Spleen (tissue), 11 donors: ENCODE data around the gene FFAR4. TPM values are rescaled to one million over a fixed set of nuclear protein-coding genes. Genes with fewer than 3 reads are reported as not detected.

Experiments used
- DNase-seq: peaks from one replicate; pipeline ENCODE4 v3.0.0-alpha.2; 2020
- H3K27ac ChIP-seq, 8 donors: fragments of 200-600 bp; sonication (generic) in 7 of 8; 1 replicate in 4 of 8; 2 replicates in 4 of 8; pipeline versions ENCODE4 v1.5.0 to v1.8.0; 2016 to 2021; ENCODE audit warnings: inconsistent platforms in 4 of 8, mild to moderate bottlenecking in 4 of 8, moderate library complexity in 1 of 8
- H3K27me3 ChIP-seq, 7 donors: fragments of 200-600 bp; sonication (generic) in 6 of 7; replicated peaks in 1 of 7; 1 replicate in 4 of 7; 2 replicates in 3 of 7; pipeline versions ENCODE4 v1.5.0 to v1.8.0; 2016 to 2021; ENCODE audit warnings: inconsistent platforms in 3 of 7, mild to moderate bottlenecking in 1 of 7
- H3K36me3 ChIP-seq, 6 donors: fragments of 200-600 bp; sonication (generic) in 5 of 6; 1 replicate in 4 of 6; 2 replicates in 2 of 6; pipeline versions ENCODE4 v1.5.0 to v1.8.0; 2016 to 2021; ENCODE audit warnings: inconsistent platforms in 2 of 6
- H3K4me1 ChIP-seq, 6 donors: fragments of 200-600 bp; sonication (generic) in 5 of 6; 1 replicate in 3 of 6; 2 replicates in 3 of 6; pipeline versions ENCODE4 v1.5.0 to v1.8.0; 2016 to 2021; ENCODE audit warnings: inconsistent platforms in 3 of 6
- H3K4me3 ChIP-seq, 8 donors: fragments of 200-600 bp; sonication (generic) in 7 of 8; 1 replicate in 4 of 8; 2 replicates in 4 of 8; pipeline versions ENCODE4 v1.5.0 to v1.8.0; 2016 to 2021; ENCODE audit warnings: inconsistent platforms in 4 of 8, mild to moderate bottlenecking in 4 of 8, moderate library complexity in 2 of 8
- H3K9me3 ChIP-seq, 8 donors: fragments of 200-600 bp; sonication (generic) in 7 of 8; 1 replicate in 4 of 8; 2 replicates in 4 of 8; pipeline versions ENCODE4 v1.5.0 to v1.8.0; 2016 to 2021; ENCODE audit warnings: inconsistent platforms in 4 of 8
- CTCF ChIP-seq, 11 experiments: fragments of 200-600 bp in 7 of 11; fragments of 450-650 bp in 4 of 11; sonication (generic) in 4 of 11; IDR thresholded peaks in 8 of 11; conservative IDR thresholded peaks in 3 of 11; 1 replicate in 7 of 11; 2 replicates in 4 of 11; pipeline versions ENCODE4 v1.4.0 to v1.8.0; 2016 to 2021; ENCODE audit warnings: antibody characterized with exemption in 11 of 11, inconsistent platforms in 4 of 11, mild to moderate bottlenecking in 1 of 11
- POLR2A ChIP-seq, 3 donors: fragments of 450-650 bp; IDR thresholded peaks; one replicate each; pipeline ENCODE4 v1.5.1; 2017; ENCODE audit warnings: antibody characterized with exemption in 3 of 3, mild to moderate bottlenecking in 1 of 3
- POLR2AphosphoS5 ChIP-seq, 3 donors: sonication (generic); formaldehyde crosslinking; IDR thresholded peaks; one replicate each; pipeline ENCODE4 v1.5.1; 2017; ENCODE audit warnings: antibody characterized with exemption in 3 of 3
- WGBS, 5 donors: extraction: QIAGEN DNeasy Blood & Tissue Kit in 3 of 5; methylation state at CpG; one replicate each; pipeline versions ENCODE4 v1.1.5 to v1.1.7; 2013 to 2018; 5-methylcytosine and 5-hydroxymethylcytosine counted together
- intact Hi-C: fragments of 100-400 bp; cut with DNase I; formaldehyde crosslinking; loops from one replicate; pipeline ENCODE4 v1.15.0; 2023; ENCODE audit warnings: low total_unique reads
- polyA plus RNA-seq, 3 donors: library from polyadenylated mRNA; stranded (reverse); fragments of 200-250 nt; gene quantifications; one replicate each; pipeline ENCODE4 v1.2.1, GENCODE V29; 2013
- total RNA-seq, 7 donors: library from RNA; depleted of rRNA in 3 of 7; stranded (reverse); fragments of >200 nt in 3 of 7; fragmentation: NEBNext Ultra II Directional in 4 of 7; extraction: Animal tissue kit (Norgen Biotek cat#: 25700) in 4 of 7; gene quantifications; one replicate each; pipeline versions ENCODE4 v1.1.0 to v1.2.1, GENCODE V29; 2016 to 2021
- donor health status: healthy with polysubstance abuse.
- donor health status: DM: no; HTN: no; CAD: no; lungs with moderate emphysema.
- donor health status: DM: no; HTN: no; CAD: no.
- donor health status: Bipolar disorder and iron deficiency.
- donor health status: healthy.
- donor health status: DM: no; HTN: no; CAD: no.
- donor health status: DM: yes; HTN: yes; CAD: no.

The FFAR4 gene
- total and polyA plus RNA-seq, 10 donors = 0.02 to 0.13 (median 0.04) TPM; not detected in 6

GRCh38 chr10:93595378-93596161 lies 29.1 kb downstream of the FFAR4 start:
- H3K27me3 ChIP-seq = peaks cover 0 to 38% (median 12%) of the 10 kb centered on the region in 7 donors
- intact Hi-C loops = no loop called here
- 77 to 92% (median 87%) methylated on average over 2 to 5 of the region's 5 CpGs for WGBS, 5 donors
- H3K4me1 ChIP-seq = peaks cover 0 to 15% (median 4%) of the 10 kb centered on the region in 6 donors
- DNase-seq = no peak
- no peak overlapping the region for H3K4me3 ChIP-seq
- H3K27ac ChIP-seq = no peak overlapping the region
- H3K9me3 ChIP-seq = no peaks in the 10 kb centered on the region
- TF ChIP-seq CTCF (IDR thresholded peaks at IDR 0.05 in 8 of 11, conservative IDR thresholded peaks at IDR 0.05 in 3 of 11) (no peak), POLR2AphosphoS5 (IDR thresholded peaks at IDR 0.05) (no peak), POLR2A (IDR thresholded peaks at IDR 0.05) (no peak)
- no peaks in the 10 kb centered on the region for H3K36me3 ChIP-seq

GRCh38 chr10:93596539-93596938 lies 30.1 kb downstream of the FFAR4 start:
- no peaks in the 10 kb centered on the region for H3K36me3 ChIP-seq
- TF ChIP-seq POLR2AphosphoS5 (IDR thresholded peaks at IDR 0.05) (no peak), CTCF (IDR thresholded peaks at IDR 0.05 in 8 of 11, conservative IDR thresholded peaks at IDR 0.05 in 3 of 11) (no peak), POLR2A (IDR thresholded peaks at IDR 0.05) (no peak)
- 71 to 94% (median 88%) methylated on average over 2 to 4 of the region's 4 CpGs for WGBS, 5 donors
- H3K27me3 ChIP-seq = peaks cover 0 to 41% (median 22%) of the 10 kb centered on the region in 7 donors
- H3K4me3 ChIP-seq = no peak overlapping the region
- intact Hi-C loops = no loop called here
- H3K4me1 ChIP-seq = peaks cover 4 to 19% (median 13%) of the 10 kb centered on the region in 6 donors
- DNase-seq = no peak
- H3K27ac ChIP-seq = no peak overlapping the region
- H3K9me3 ChIP-seq = no peaks in the 10 kb centered on the region

- Histone ChIP-seq H3K4me1 (peaks cover 5 to 21% (median 13%) of the 10 kb centered on the region in 6 donors), H3K4me3 (no peak overlapping the region), H3K27me3 (peaks cover 0 to 47% (median 23%) of the 10 kb centered on the region in 7 donors), H3K9me3 (no peaks in the 10 kb centered on the region), H3K36me3 (no peaks in the 10 kb centered on the region), H3K27ac (no peak overlapping the region)
- DNase-seq = no peak
- TF ChIP-seq POLR2AphosphoS5 (IDR thresholded peaks at IDR 0.05) (no peak), CTCF (IDR thresholded peaks at IDR 0.05 in 8 of 11, conservative IDR thresholded peaks at IDR 0.05 in 3 of 11) (no peak), POLR2A (IDR thresholded peaks at IDR 0.05) (no peak)
- intact Hi-C loops = no loop called here
- 89 to 100% (median 96%) methylated on average over 1 of the region's 1 CpG for WGBS, 5 donors
Measured at GRCh38 chr10:93597075-93597599, 30.7 kb downstream of the FFAR4 start.

DNA sequence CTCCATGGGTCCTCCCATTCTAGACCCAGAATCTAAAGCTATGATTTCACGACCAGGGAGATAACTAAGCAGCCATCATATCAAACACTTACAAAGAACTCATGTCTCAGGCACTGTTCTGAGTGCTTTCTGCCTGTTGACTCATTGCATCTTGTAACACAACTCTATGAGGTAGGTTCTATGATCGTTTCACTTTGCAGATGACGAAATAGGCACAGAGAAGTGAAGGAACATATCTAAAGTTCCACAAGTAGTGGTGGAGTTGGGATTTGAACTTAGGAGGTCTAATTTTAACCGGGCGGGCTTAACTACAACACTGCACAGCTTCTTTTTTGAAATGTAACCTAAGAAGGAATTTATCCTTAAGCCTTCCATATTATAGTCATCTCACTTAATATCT lies 31.7 kb downstream of the FFAR4 start:
- 77 to 94% (median 87%) methylated on average over 5 of the region's 5 CpGs for WGBS, 5 donors
- intact Hi-C loops = no loop called here

More for the DNA sequence above, 31.7 kb downstream of the FFAR4 start:
- peaks cover 0 to 57% (median 28%) of the 10 kb centered on the region in 7 donors for H3K27me3 ChIP-seq
- H3K4me3 ChIP-seq = no peak overlapping the region
- H3K4me1 ChIP-seq = peaks cover 5 to 21% (median 13%) of the 10 kb centered on the region in 6 donors
- no peak for TF ChIP-seq POLR2AphosphoS5 (IDR thresholded peaks at IDR 0.05)
- H3K9me3 ChIP-seq = no peaks in the 10 kb centered on the region
- H3K27ac ChIP-seq = no peak overlapping the region
- no peak for DNase-seq
- no peaks in the 10 kb centered on the region for H3K36me3 ChIP-seq
